Measurements from ENCODE around the gene MEG3.

DNA sequence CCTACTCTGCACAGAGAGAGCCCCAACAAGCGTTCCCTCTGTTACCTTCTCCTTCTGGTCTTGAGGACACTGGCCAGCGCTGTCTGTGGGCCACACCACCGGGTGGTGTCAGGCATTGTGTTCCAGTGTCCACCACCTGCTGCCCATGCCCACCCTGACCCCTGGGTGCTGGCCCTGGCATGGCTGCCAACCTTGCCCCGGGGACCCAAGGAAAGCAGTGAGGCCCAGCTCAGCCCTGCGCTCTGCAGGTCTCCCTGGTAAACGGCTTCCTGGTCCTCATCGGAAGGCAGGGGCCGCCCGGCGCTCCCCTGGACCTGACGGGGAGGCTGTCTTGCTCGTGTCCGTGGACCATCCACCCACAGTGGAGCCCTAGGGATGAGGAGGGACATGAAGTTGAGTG, 21.8 kb upstream of the MEG3 start:
- TF ChIP-seq, protein P1, sequence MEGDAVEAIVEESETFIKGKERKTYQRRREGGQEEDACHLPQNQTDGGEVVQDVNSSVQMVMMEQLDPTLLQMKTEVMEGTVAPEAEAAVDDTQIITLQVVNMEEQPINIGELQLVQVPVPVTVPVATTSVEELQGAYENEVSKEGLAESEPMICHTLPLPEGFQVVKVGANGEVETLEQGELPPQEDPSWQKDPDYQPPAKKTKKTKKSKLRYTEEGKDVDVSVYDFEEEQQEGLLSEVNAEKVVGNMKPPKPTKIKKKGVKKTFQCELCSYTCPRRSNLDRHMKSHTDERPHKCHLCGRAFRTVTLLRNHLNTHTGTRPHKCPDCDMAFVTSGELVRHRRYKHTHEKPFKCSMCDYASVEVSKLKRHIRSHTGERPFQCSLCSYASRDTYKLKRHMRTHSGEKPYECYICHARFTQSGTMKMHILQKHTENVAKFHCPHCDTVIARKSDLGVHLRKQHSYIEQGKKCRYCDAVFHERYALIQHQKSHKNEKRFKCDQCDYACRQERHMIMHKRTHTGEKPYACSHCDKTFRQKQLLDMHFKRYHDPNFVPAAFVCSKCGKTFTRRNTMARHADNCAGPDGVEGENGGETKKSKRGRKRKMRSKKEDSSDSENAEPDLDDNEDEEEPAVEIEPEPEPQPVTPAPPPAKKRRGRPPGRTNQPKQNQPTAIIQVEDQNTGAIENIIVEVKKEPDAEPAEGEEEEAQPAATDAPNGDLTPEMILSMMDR (conservative IDR thresholded peaks at IDR 0.05; ENCODE audit: low read length): no peak
- no peak for TF ChIP-seq EZH2phosphoT487 (IDR thresholded peaks at IDR 0.05; ENCODE audit: borderline replicate concordance, low read depth, low read length)

All from OCI-LY7 (cell line).